Neural cell (in vitro differentiated cells): ENCODE results near the gene RAI1. TPM values are rescaled to one million over a fixed set of nuclear protein-coding genes. Genes with fewer than 3 reads are reported as not detected.

ENCODE experiments used
- H2AFZ ChIP-seq: fragments of 200-600, 300-800 bp; sonication (generic), shearing (Covaris generic); 2 replicates; pipeline ENCODE4 v1.6.0; 2014; ENCODE audit warnings: low read depth, mild to moderate bottlenecking, antibody characterized with exemption, low read length, moderate library complexity
- H3F3A ChIP-seq: fragments of 200-600 bp; shearing (Covaris generic); 2 replicates; pipeline ENCODE4 v1.6.1; 2016; ENCODE audit warnings: mild to moderate bottlenecking, moderate library complexity, mixed read lengths, antibody characterized with exemption, low read length; ENCODE audit not compliant: insufficient read depth, poor library complexity, severe bottlenecking
- H3K27ac ChIP-seq: fragments of 200-600, 300-800 bp; sonication (generic), shearing (Covaris generic); 2 replicates; pipeline ENCODE4 v1.5.1; 2014; ENCODE audit warnings: mild to moderate bottlenecking, low read length, moderate library complexity
- H3K27me3 ChIP-seq: fragments of 300-800, 200-600 bp; sonication (generic), shearing (Covaris generic); 2 replicates; pipeline ENCODE4 v1.6.0; 2014; ENCODE audit warnings: mild to moderate bottlenecking, low read depth, low read length, moderate library complexity; ENCODE audit not compliant: insufficient read depth
- H3K36me3 ChIP-seq: fragments of 300-800, 200-600 bp; sonication (generic), shearing (Covaris generic); 2 replicates; pipeline ENCODE4 v1.5.1; 2014; ENCODE audit warnings: mild to moderate bottlenecking, antibody characterized with exemption, low read length, moderate library complexity; ENCODE audit not compliant: insufficient read depth
- H3K4me2 ChIP-seq: fragments of 300-800, 200-600 bp; sonication (generic), shearing (Covaris generic); 2 replicates; pipeline ENCODE4 v1.6.0; 2014; ENCODE audit warnings: mild to moderate bottlenecking, low read length
- H3K4me3 ChIP-seq: fragments of 300-800, 200-600 bp; sonication (generic), shearing (Covaris generic); 2 replicates; pipeline ENCODE4 v1.5.1; 2014; ENCODE audit warnings: mild to moderate bottlenecking, low read length, moderate library complexity
- H3K79me2 ChIP-seq: fragments of 200-600 bp; shearing (Covaris generic); replicated peaks from 2 replicates; pipeline ENCODE4 v1.6.0; 2014; ENCODE audit warnings: mild to moderate bottlenecking, low read length, moderate library complexity; ENCODE audit not compliant: insufficient read depth
- H3K9ac ChIP-seq: fragments of 300-800, 200-600 bp; sonication (generic), shearing (Covaris generic); 2 replicates; pipeline ENCODE4 v1.6.1; 2016; ENCODE audit warnings: mild to moderate bottlenecking, low read length, mixed read lengths
- H3K9me2 ChIP-seq: fragments of 200-600 bp; shearing (Covaris generic); 2 replicates; pipeline ENCODE4 v1.6.1; 2016; ENCODE audit warnings: mild to moderate bottlenecking, low read length, mixed read lengths; ENCODE audit not compliant: insufficient read depth
- H3K9me3 ChIP-seq: fragments of 200-600, 300-800 bp; sonication (generic), shearing (Covaris generic); 2 replicates; pipeline ENCODE4 v1.6.1; 2016; ENCODE audit warnings: mild to moderate bottlenecking, mixed run types, low read length, moderate library complexity, mixed read lengths
- H4K20me1 ChIP-seq: fragments of 200-600 bp; shearing (Covaris generic); 2 replicates; pipeline ENCODE4 v1.6.1; 2016; ENCODE audit warnings: mild to moderate bottlenecking, mixed run types; ENCODE audit not compliant: insufficient read depth
- CTCF ChIP-seq: fragments of 450-650 bp; IDR thresholded peaks from 2 replicates; pipeline ENCODE4 v1.5.1; 2014; ENCODE audit warnings: antibody characterized with exemption, mild to moderate bottlenecking, moderate library complexity; ENCODE audit not compliant: poor library complexity, severe bottlenecking
- EP300 ChIP-seq: fragments of 450-650 bp; conservative IDR thresholded peaks from 2 replicates; pipeline ENCODE4 v1.6.1; 2014; ENCODE audit warnings: antibody characterized with exemption, mild to moderate bottlenecking, moderate library complexity; ENCODE audit not compliant: poor library complexity, severe bottlenecking
- EZH2 ChIP-seq: fragments of 200-600, 300-800 bp; shearing (Covaris generic), sonication (generic); IDR thresholded peaks from 2 replicates; pipeline ENCODE4 v1.6.1; 2014; ENCODE audit warnings: antibody characterized with exemption, low read length, borderline replicate concordance, mild to moderate bottlenecking; ENCODE audit not compliant: insufficient read depth, poor library complexity, severe bottlenecking
- MXI1 ChIP-seq: fragments of 450-650 bp; conservative IDR thresholded peaks from 2 replicates; pipeline ENCODE4 v1.6.1; 2014; ENCODE audit warnings: antibody characterized with exemption, mild to moderate bottlenecking; ENCODE audit not compliant: poor library complexity, severe bottlenecking
- POLR2AphosphoS5 ChIP-seq: IDR thresholded peaks from 2 replicates; pipeline ENCODE4 v1.6.1; 2012
- RAD21 ChIP-seq: fragments of 450-650 bp; conservative IDR thresholded peaks from 2 replicates; pipeline ENCODE4 v1.6.1; 2014; ENCODE audit warnings: antibody characterized with exemption, mild to moderate bottlenecking, moderate library complexity
- REST ChIP-seq: IDR thresholded peaks from 2 replicates; pipeline ENCODE4 v1.6.1; 2012; ENCODE audit warnings: borderline replicate concordance
- SMC3 ChIP-seq: fragments of 450-650 bp; conservative IDR thresholded peaks from 2 replicates; pipeline ENCODE4 v1.6.1; 2014; ENCODE audit warnings: antibody characterized with exemption, mild to moderate bottlenecking, moderate library complexity; ENCODE audit not compliant: poor library complexity
- TAF1 ChIP-seq: IDR thresholded peaks from 2 replicates; pipeline ENCODE4 v1.6.1; 2012; ENCODE audit warnings: low read depth
- polyA plus RNA-seq: library from polyadenylated mRNA; depleted of rRNA; stranded (reverse); fragments of >200 nt; gene quantifications from 2 replicates; pipeline ENCODE4 v1.2.3, GENCODE V29; 2014

Gene RAI1
- polyA plus RNA-seq, 1 donor from 2014 or later: 16.9 TPM

GRCh38 chr17:17722906-17723353, 41.7 kb downstream of the RAI1 start:
- Histone ChIP-seq H3K4me3 (peak overlapping the region; percentile 98), H3F3A (peaks cover 3% of the 10 kb centered on the region), H4K20me1 (peaks cover 25% of the 10 kb centered on the region), H3K27ac (peak overlapping the region; percentile 98), H3K4me2 (peak overlapping the region; percentile 56), H3K36me3 (no peaks in the 10 kb centered on the region), H3K27me3 (no peaks in the 10 kb centered on the region), H3K9ac (peak overlapping the region; percentile 96), H2AFZ (peak overlapping the region; percentile 18), H3K9me2 (no peaks in the 10 kb centered on the region), H3K79me2 (peaks cover 68% of the 10 kb centered on the region), H3K9me3 (no peaks in the 10 kb centered on the region)
- TF ChIP-seq RAD21 (no peak), MXI1 (peak; percentile 8)

GRCh38 chr17:17723354-17724261, 42.4 kb downstream of the RAI1 start:
- Histone ChIP-seq H3K4me3 (peak overlapping the region; percentile 98), H2AFZ (peak overlapping the region; percentile 18), H3K27ac (peak overlapping the region; percentile 98), H3K27me3 (no peaks in the 10 kb centered on the region), H3K79me2 (peaks cover 75% of the 10 kb centered on the region), H3F3A (peaks cover 3% of the 10 kb centered on the region), H3K9me3 (no peaks in the 10 kb centered on the region), H3K4me2 (peak overlapping the region; percentile 56), H4K20me1 (peaks cover 31% of the 10 kb centered on the region), H3K9ac (peak overlapping the region; percentile 96), H3K36me3 (no peaks in the 10 kb centered on the region), H3K9me2 (no peaks in the 10 kb centered on the region)
- peak; percentile 47 for TF ChIP-seq SMC3
- TF ChIP-seq MXI1: peak; percentile 50
- TF ChIP-seq CTCF: peak; percentile 28
- TF ChIP-seq POLR2AphosphoS5: peak; percentile 83
- TF ChIP-seq REST: peak; percentile 87
- TF ChIP-seq TAF1: peak; percentile 76
- no peak for TF ChIP-seq RAD21
- no peak for TF ChIP-seq EZH2
- peak; percentile 19 for TF ChIP-seq EP300
